Stomach (tissue), 4 donors: ENCODE results near the gene MTERF1.

Experiments used
- EP300 ChIP-seq: sonication (generic); formaldehyde crosslinking; IDR thresholded peaks from one replicate; pipeline ENCODE4 v1.6.1; 2017; ENCODE audit warnings: antibody characterized with exemption
- POLR2A ChIP-seq, 4 donors: fragments of 450-650 bp; IDR thresholded peaks; one replicate each; pipeline ENCODE4 v1.6.1; 2016; ENCODE audit warnings: antibody characterized with exemption in 4 of 4, control low read depth in 2 of 4, mild to moderate bottlenecking in 1 of 4, moderate library complexity in 1 of 4
- POLR2AphosphoS5 ChIP-seq, 3 donors: sonication (generic); formaldehyde crosslinking; IDR thresholded peaks; one replicate each; pipeline ENCODE4 v1.6.1; 2016; ENCODE audit warnings: antibody characterized with exemption in 3 of 3
- TF ChIP-seq, protein P1 (sequence below), 7 experiments: fragments of 450-650 bp in 4 of 7; fragments of 200-600 bp in 3 of 7; sonication (generic) in 3 of 7; IDR thresholded peaks; one replicate each; pipeline ENCODE4 v1.5.1; 2016 to 2019; ENCODE audit warnings: antibody characterized with exemption in 7 of 7, control low read depth in 2 of 7, mild to moderate bottlenecking in 1 of 7

GRCh38 chr7:91915401-91916050 is 35.0 kb upstream of the MTERF1 start:
- TF ChIP-seq, protein P1, sequence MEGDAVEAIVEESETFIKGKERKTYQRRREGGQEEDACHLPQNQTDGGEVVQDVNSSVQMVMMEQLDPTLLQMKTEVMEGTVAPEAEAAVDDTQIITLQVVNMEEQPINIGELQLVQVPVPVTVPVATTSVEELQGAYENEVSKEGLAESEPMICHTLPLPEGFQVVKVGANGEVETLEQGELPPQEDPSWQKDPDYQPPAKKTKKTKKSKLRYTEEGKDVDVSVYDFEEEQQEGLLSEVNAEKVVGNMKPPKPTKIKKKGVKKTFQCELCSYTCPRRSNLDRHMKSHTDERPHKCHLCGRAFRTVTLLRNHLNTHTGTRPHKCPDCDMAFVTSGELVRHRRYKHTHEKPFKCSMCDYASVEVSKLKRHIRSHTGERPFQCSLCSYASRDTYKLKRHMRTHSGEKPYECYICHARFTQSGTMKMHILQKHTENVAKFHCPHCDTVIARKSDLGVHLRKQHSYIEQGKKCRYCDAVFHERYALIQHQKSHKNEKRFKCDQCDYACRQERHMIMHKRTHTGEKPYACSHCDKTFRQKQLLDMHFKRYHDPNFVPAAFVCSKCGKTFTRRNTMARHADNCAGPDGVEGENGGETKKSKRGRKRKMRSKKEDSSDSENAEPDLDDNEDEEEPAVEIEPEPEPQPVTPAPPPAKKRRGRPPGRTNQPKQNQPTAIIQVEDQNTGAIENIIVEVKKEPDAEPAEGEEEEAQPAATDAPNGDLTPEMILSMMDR (IDR thresholded peaks at IDR 0.05) = no peak
- no peak for TF ChIP-seq POLR2A (IDR thresholded peaks at IDR 0.05)
- TF ChIP-seq POLR2AphosphoS5 (IDR thresholded peaks at IDR 0.05) = no peak
- no peak for TF ChIP-seq EP300
